Gastroesophageal sphincter (tissue), 4 donors: ENCODE measurements around the gene DGKI. TPM values are rescaled to one million over a fixed set of nuclear protein-coding genes. Genes with fewer than 3 reads are reported as not detected.

Source experiments
- ATAC-seq: fragments of 150-250 bp; one replicate; pipeline ENCODE4 v1.9.1; 2016; ENCODE audit warnings: mild to moderate bottlenecking, moderate library complexity
- H3K27ac ChIP-seq, 4 donors: fragments of 200-600 bp; sonication (generic) in 3 of 4; 1 replicate in 3 of 4; 2 replicates in 1 of 4; pipeline ENCODE4 v1.5.1; 2016 to 2019
- H3K27me3 ChIP-seq: fragments of 200-600 bp; sonication (generic); one replicate; pipeline ENCODE4 v1.5.1; 2019
- H3K36me3 ChIP-seq, 2 donors: fragments of 200-600 bp; sonication (generic); one replicate each; pipeline ENCODE4 v1.5.1; 2019; ENCODE audit warnings: control low read depth in 1 of 2
- H3K4me1 ChIP-seq, 3 donors: fragments of 200-600 bp; sonication (generic); 1 replicate in 2 of 3; 2 replicates in 1 of 3; pipeline ENCODE4 v1.5.1; 2016 to 2019; ENCODE audit warnings: control low read depth in 2 of 3
- H3K4me3 ChIP-seq, 2 donors: fragments of 200-600 bp; sonication (generic); one replicate each; pipeline ENCODE4 v1.5.1; 2019; ENCODE audit warnings: mild to moderate bottlenecking in 1 of 2, moderate library complexity in 1 of 2
- H3K9me3 ChIP-seq, 3 donors: fragments of 200-600 bp; sonication (generic); one replicate each; pipeline ENCODE4 v1.5.1; 2017 to 2019; ENCODE audit warnings: control low read depth in 2 of 3
- EP300 ChIP-seq: sonication (generic); formaldehyde crosslinking; IDR thresholded peaks from one replicate; pipeline ENCODE4 v1.6.1; 2017; ENCODE audit warnings: antibody characterized with exemption, mild to moderate bottlenecking
- POLR2A ChIP-seq, 2 donors: fragments of 450-650 bp; IDR thresholded peaks; one replicate each; pipeline ENCODE4 v1.6.1; 2017; ENCODE audit warnings: antibody characterized with exemption in 2 of 2, mild to moderate bottlenecking in 2 of 2, moderate library complexity in 1 of 2
- POLR2AphosphoS5 ChIP-seq: sonication (generic); formaldehyde crosslinking; IDR thresholded peaks from one replicate; pipeline ENCODE4 v1.6.1; 2017; ENCODE audit warnings: antibody characterized with exemption
- WGBS, 2 donors: methylation state at CpG; one replicate each; pipeline ENCODE4 v1.1.5; 2018; ENCODE audit warnings: low coverage in 1 of 2; 5-methylcytosine and 5-hydroxymethylcytosine counted together
- total RNA-seq, 4 donors: library from RNA; depleted of rRNA; stranded (reverse); fragments of >200 nt; gene quantifications; one replicate each; pipeline ENCODE4 v1.1.0, GENCODE V29; 2016
- TF ChIP-seq, protein P1 (sequence below), 4 experiments: fragments of 200-600 bp in 2 of 4; fragments of 450-650 bp in 2 of 4; sonication (generic) in 1 of 4; IDR thresholded peaks; one replicate each; pipeline ENCODE4 v1.5.1; 2017 to 2019; ENCODE audit warnings: antibody characterized with exemption in 4 of 4, mild to moderate bottlenecking in 2 of 4, moderate library complexity in 2 of 4

Gene DGKI
- total RNA-seq, 4 donors from 2014 or later, result 0.27 to 4.8 (median 3.2) TPM

DNA sequence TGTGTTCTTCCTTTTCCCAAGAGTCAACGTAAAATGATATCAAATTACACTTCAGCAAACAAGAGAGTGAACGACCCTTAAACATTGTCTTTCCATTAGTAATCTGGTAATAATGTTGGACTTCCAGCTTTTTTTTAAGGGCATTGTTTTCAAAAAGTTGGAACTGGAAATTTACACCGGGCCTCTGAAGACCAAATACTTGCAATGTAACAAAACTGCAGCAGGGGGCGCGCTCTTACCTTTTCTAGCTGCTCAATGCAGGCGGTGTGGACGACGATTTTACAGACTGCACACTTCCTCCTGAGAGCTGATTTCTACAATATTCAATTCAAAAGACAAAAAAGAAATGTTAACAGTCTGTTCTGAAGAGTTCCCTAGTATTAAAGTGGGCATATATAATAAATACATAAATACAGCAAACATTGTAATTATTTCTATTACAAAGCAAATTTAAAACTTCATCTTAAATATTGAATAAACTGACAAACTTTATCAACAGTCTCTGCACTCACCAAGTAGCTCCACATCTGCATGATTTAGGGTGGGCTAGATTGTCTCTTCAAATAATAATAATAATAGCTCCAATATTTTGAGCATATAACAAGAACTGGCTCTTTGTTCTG is 190.4 kb downstream of the DGKI start:
- TF ChIP-seq, protein P1, sequence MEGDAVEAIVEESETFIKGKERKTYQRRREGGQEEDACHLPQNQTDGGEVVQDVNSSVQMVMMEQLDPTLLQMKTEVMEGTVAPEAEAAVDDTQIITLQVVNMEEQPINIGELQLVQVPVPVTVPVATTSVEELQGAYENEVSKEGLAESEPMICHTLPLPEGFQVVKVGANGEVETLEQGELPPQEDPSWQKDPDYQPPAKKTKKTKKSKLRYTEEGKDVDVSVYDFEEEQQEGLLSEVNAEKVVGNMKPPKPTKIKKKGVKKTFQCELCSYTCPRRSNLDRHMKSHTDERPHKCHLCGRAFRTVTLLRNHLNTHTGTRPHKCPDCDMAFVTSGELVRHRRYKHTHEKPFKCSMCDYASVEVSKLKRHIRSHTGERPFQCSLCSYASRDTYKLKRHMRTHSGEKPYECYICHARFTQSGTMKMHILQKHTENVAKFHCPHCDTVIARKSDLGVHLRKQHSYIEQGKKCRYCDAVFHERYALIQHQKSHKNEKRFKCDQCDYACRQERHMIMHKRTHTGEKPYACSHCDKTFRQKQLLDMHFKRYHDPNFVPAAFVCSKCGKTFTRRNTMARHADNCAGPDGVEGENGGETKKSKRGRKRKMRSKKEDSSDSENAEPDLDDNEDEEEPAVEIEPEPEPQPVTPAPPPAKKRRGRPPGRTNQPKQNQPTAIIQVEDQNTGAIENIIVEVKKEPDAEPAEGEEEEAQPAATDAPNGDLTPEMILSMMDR (IDR thresholded peaks at IDR 0.05), result peak; percentile 71 to 87 (median 82)
- TF ChIP-seq POLR2AphosphoS5 (no peak), POLR2A (IDR thresholded peaks at IDR 0.05) (no peak), EP300 (no peak)
- peak; percentile 82 for ATAC-seq
- H3K9me3 ChIP-seq, result no peaks in the 10 kb centered on the region
- H3K4me1 ChIP-seq, result peaks cover 0 to 20% (median 8%) of the 10 kb centered on the region in 3 donors
- H3K4me3 ChIP-seq, result no peak overlapping the region
- H3K36me3 ChIP-seq, result no peaks in the 10 kb centered on the region
- 3 to 4% methylated on average over 8 of the region's 8 CpGs for WGBS, 2 donors
- no peaks in the 10 kb centered on the region for H3K27me3 ChIP-seq
- no peak overlapping the region for H3K27ac ChIP-seq

DNA sequence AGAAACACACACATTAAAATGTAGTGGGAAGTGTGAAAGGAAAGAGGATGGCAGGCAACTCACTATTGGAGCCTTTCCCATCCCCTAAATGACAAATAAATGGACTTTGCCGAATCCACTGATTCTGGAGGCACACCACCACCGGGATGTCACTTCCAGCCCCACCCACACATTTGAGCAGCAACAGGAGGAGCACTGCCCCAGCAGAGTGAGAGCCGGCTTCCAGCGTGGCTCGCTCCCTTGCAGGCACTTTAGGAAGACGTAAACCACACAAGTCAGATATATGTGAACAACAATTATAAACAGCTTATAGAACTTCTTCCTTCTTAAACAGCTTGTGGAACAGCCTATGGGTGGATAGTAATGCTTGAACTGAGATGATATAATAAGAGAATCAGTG is 191.0 kb downstream of the DGKI start:
- no peak for TF ChIP-seq POLR2AphosphoS5
- TF ChIP-seq, protein P1 (IDR thresholded peaks at IDR 0.05), result no peak
- no peak for TF ChIP-seq POLR2A (IDR thresholded peaks at IDR 0.05)
- TF ChIP-seq EP300, result no peak
- H3K27me3 ChIP-seq, result no peaks in the 10 kb centered on the region
- H3K4me3 ChIP-seq, result no peak overlapping the region
- H3K36me3 ChIP-seq, result no peaks in the 10 kb centered on the region
- H3K9me3 ChIP-seq, result no peaks in the 10 kb centered on the region
- 37 to 73% methylated on average over 2 to 3 of the region's 6 CpGs for whole genome bisulfite sequencing, 2 donors
- no peak for ATAC-seq
- peaks cover 0 to 20% (median 8%) of the 10 kb centered on the region in 3 donors for H3K4me1 ChIP-seq
- H3K27ac ChIP-seq, result no peak overlapping the region

DNA sequence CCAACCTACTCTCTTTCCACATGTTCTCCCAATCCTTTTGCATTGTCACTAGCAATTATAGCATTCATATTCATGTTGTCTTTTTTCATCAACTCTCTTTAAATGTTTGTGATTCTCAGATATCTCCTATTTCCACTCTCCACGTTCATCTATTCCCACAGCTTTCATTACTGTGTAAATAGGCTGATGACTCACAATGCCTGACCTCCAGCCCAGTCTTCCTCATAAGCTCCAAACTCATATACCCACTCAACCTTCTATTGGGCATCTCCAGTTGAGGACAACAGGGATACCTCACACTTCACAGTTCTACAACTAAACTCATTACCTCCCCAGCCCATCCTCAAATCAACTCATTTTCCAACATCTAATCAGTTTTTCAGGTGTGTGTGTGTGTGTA is 194.1 kb downstream of the DGKI start:
- Histone ChIP-seq H3K27ac (no peak overlapping the region), H3K9me3 (no peaks in the 10 kb centered on the region), H3K27me3 (no peaks in the 10 kb centered on the region), H3K4me1 (peaks cover 0 to 19% (median 8%) of the 10 kb centered on the region in 3 donors), H3K36me3 (no peaks in the 10 kb centered on the region), H3K4me3 (no peak overlapping the region)
- no peak for TF ChIP-seq POLR2A (IDR thresholded peaks at IDR 0.05)
- TF ChIP-seq POLR2AphosphoS5, result no peak
- TF ChIP-seq, protein P1 (IDR thresholded peaks at IDR 0.05), result no peak
- no peak for TF ChIP-seq EP300
- 46 to 80% methylated on average over 1 of the region's 1 CpG for WGBS, 2 donors
- ATAC-seq, result no peak

DNA sequence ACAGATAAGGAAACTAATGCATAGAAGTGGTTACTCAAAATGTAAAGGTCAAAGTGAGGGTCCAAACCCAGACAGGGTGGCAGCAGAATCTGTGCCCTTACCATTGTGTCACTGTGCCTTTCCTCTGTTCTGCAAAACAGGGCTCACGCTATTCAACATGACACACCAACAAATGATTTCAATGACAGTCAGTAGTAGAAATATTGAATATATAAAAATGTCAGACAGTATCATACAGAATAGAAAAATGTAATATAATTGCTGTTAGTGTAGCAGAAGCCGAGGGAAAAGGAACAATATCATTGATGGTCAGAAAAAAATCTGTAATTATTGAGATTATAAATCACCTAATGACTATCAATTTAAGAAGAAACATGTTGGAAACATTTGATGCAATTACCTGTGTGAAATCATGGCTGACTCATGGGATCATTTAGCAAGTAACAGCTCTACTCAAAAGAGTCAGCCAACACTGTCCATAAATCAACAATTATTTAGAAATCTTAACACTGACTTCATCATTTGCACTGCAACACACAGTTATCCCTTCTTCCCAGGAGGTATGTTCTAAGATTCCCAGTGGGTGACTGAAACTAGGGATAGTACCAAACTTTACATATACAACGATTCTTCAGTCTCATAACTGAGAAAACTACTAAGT is 198.7 kb downstream of the DGKI start:
- no peaks in the 10 kb centered on the region for H3K4me1 ChIP-seq
- H3K27ac ChIP-seq, result no peak overlapping the region
- H3K9me3 ChIP-seq, result no peaks in the 10 kb centered on the region
- no peaks in the 10 kb centered on the region for H3K27me3 ChIP-seq
- WGBS, 2 donors, result 74 to 82% methylated on average over 3 of the region's 3 CpGs
- TF ChIP-seq, protein P1 (IDR thresholded peaks at IDR 0.05), result no peak
- no peak for TF ChIP-seq EP300
- TF ChIP-seq POLR2AphosphoS5, result no peak
- TF ChIP-seq POLR2A (IDR thresholded peaks at IDR 0.05), result no peak
- no peak overlapping the region for H3K4me3 ChIP-seq
- no peaks in the 10 kb centered on the region for H3K36me3 ChIP-seq
- no peak for ATAC-seq

DNA sequence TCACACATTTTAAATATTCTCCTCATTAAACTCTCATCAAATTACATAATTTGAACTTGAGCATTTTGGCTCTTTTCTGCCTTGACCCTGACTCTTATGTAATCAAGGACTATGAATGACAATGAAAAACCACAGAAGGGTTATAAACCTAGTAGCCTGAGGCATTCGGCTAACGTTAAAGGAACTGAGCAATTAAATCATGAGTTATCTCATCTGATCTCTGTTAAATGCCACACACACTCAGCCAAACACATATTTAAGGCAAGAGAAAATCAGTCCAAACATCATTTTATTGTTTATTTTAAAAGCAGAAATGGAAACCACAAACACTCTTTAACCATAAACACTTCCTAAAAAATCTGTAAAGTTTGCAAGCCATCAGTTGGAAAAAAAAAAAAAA is 204.3 kb downstream of the DGKI start:
- WGBS, 2 donors, result 0 to 14% methylated on average over 2 of the region's 2 CpGs
- Histone ChIP-seq H3K27ac (no peak overlapping the region), H3K27me3 (no peaks in the 10 kb centered on the region), H3K4me3 (no peak overlapping the region), H3K9me3 (no peaks in the 10 kb centered on the region), H3K36me3 (no peaks in the 10 kb centered on the region), H3K4me1 (no peaks in the 10 kb centered on the region)
- ATAC-seq, result no peak
- TF ChIP-seq, protein P1 (IDR thresholded peaks at IDR 0.05), result no peak
- TF ChIP-seq EP300 (no peak), POLR2A (IDR thresholded peaks at IDR 0.05) (no peak), POLR2AphosphoS5 (no peak)
